Prostate gland (tissue), 2 donors: Measurements from ENCODE around the gene C6orf89.

Source experiments
- CTCF ChIP-seq, 4 experiments: fragments of 200-600 bp in 2 of 4; fragments of 450-650 bp in 2 of 4; sonication (generic) in 2 of 4; IDR thresholded peaks; 1 replicate in 3 of 4; 2 replicates in 1 of 4; pipeline ENCODE4 v1.5.1; 2016 to 2019; ENCODE audit warnings: antibody characterized with exemption in 4 of 4, mild to moderate bottlenecking in 2 of 4, moderate library complexity in 2 of 4
- POLR2AphosphoS5 ChIP-seq: sonication (generic); formaldehyde crosslinking; IDR thresholded peaks from one replicate; pipeline ENCODE4 v1.6.1; 2017; ENCODE audit warnings: antibody characterized with exemption

GRCh38 chr6:36908747-36909146 is 23.0 kb downstream of the C6orf89 start:
- no peak for TF ChIP-seq POLR2AphosphoS5
- no peak for TF ChIP-seq CTCF (IDR thresholded peaks at IDR 0.05)
